Activated naive CD8-positive, alpha-beta T cell treated with anti-CD3 and anti-CD28 coated beads, Interleukin-2, amount 50 U/mL, for 24 hours (primary cell): Measurements from ENCODE around the gene MED7.
A peak's percentile ranks its signal among the peaks of the same experiment; 100 is the strongest.
"Not testable (repeated sequence)": the region's sequence is repeated elsewhere in the genome, so short reads cannot be mapped to it uniquely, and the experiment has no call there.

Experiments used
- ATAC-seq: fragments of 150-1000 bp; cut with Tn5 transposase; one replicate; pipeline ENCODE4 v1.10.0; 2021
- DNase-seq: peaks from one replicate; pipeline ENCODE4 v3.0.0; 2021
- H3K27ac Mint-ChIP-seq: one replicate; pipeline ENCODE4 v1.8.0; 2021; ENCODE audit warnings: mild to moderate bottlenecking, mixed read lengths
- H3K27me3 Mint-ChIP-seq: one replicate; pipeline ENCODE4 v1.8.0; 2021; ENCODE audit warnings: mixed read lengths
- H3K36me3 Mint-ChIP-seq: one replicate; pipeline ENCODE4 v1.8.0; 2021; ENCODE audit warnings: low read depth, mixed read lengths
- H3K4me1 Mint-ChIP-seq: one replicate; pipeline ENCODE4 v1.8.0; 2021; ENCODE audit warnings: mixed read lengths
- H3K4me3 Mint-ChIP-seq: one replicate; pipeline ENCODE4 v1.8.0; 2021; ENCODE audit warnings: mild to moderate bottlenecking, moderate library complexity, mixed read lengths
- H3K9me3 Mint-ChIP-seq: one replicate; pipeline ENCODE4 v1.8.0; 2021; ENCODE audit warnings: mixed read lengths

Gene MED7, protein sequence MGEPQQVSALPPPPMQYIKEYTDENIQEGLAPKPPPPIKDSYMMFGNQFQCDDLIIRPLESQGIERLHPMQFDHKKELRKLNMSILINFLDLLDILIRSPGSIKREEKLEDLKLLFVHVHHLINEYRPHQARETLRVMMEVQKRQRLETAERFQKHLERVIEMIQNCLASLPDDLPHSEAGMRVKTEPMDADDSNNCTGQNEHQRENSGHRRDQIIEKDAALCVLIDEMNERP

GRCh38 chr5:157142317-157143126 is at the start of gene MED7:
TSS of gene MED7 (minus strand) at chr5:157142865. CDS start at chr5:157139431, 3,434 bp downstream.
- H3K4me3 Mint-ChIP-seq: peak within 1 kb of the TSS; percentile 90
- H3K4me1 Mint-ChIP-seq: peaks cover 58% of the 10 kb centered on the region
- ATAC-seq (peak; percentile 100), DNase-seq (peak; percentile 88)
- peaks cover 43% of the 10 kb centered on the region for H3K36me3 Mint-ChIP-seq
- H3K27ac Mint-ChIP-seq: peak within 1 kb of the TSS; percentile 93
- H3K27me3 Mint-ChIP-seq: no peaks in the 10 kb centered on the region
- H3K9me3 Mint-ChIP-seq: peaks cover 3% of the 10 kb centered on the region

DNA sequence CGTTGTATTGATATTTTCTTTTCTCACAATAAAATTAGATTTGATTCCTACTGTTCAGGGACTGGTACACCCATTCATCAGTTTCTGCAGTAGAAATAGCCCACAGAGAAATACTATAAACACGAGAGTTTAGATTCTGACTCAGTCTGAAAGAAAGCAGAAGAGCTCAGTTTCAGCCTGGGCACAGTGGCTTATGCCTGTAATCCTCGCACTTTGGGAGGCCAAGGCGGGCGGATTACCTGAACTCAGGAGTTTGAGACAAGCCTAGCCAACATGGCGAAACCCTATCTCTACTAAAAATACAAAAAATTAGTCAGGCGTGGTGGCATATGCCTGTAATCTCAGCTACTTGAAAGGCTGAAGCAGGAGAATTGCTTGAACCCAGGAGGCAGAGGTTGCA is 46.6 kb upstream of the MED7 start:
- peak; percentile 70 for ATAC-seq
- Mint-ChIP-seq H3K9me3 (no peaks in the 10 kb centered on the region), H3K36me3 (peaks cover 91% of the 10 kb centered on the region), H3K4me1 (peaks cover 80% of the 10 kb centered on the region), H3K27ac (peak overlapping the region; percentile 94), H3K4me3 (peak overlapping the region; percentile 89), H3K27me3 (no peaks in the 10 kb centered on the region)
- DNase-seq: peak; percentile 49

- H3K4me1 Mint-ChIP-seq: peaks cover 70% of the 10 kb centered on the region
- peak overlapping the region; percentile 89 for H3K4me3 Mint-ChIP-seq
- H3K27me3 Mint-ChIP-seq: no peaks in the 10 kb centered on the region
- ATAC-seq (no peak), DNase-seq (peak; percentile 17)
- peak overlapping the region; percentile 94 for H3K27ac Mint-ChIP-seq
- peaks cover 92% of the 10 kb centered on the region for H3K36me3 Mint-ChIP-seq
- H3K9me3 Mint-ChIP-seq: no peaks in the 10 kb centered on the region
Measured at GRCh38 chr5:157188270-157188669, 45.6 kb upstream of the MED7 start.

- peak overlapping the region; percentile 94 for H3K27ac Mint-ChIP-seq
Measured at GRCh38 chr5:157187046-157187754, 44.5 kb upstream of the MED7 start.

DNA sequence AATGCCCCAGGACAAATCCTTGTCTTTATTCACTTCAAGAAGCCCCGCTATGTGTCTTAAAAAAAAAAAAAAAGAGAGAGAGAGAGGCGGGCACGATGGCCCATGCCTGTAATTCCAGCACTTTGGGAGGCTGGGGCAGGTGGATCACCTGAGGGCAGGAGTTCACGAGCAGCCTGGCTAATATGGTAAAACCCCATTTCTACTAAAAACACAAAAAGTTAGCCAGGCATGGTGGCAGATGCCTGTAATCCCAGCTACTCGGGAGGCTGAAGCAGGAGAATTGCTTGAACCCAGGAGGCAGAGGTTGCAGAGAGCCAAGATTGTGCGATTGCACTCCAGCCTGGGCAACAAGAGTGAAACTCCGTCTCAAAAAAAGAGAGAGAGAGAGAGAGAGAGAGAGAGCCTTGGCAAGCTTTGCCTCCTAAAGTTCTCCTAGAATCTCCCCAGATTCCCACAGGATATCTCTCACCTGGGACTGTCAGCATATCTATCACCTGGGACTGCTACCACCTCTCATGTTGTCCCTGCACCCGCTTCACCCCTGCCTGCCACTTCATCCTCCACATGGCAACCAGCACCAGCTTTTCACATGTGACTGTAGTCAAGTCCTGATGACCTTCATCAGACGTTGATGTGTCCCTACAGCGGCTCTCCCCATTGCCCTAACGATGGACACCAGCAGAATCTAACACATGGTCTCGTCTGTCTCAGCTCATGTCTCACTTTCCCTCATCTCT is 43.8 kb upstream of the MED7 start:
- no peaks in the 10 kb centered on the region for H3K9me3 Mint-ChIP-seq
- peak overlapping the region; percentile 89 for H3K4me3 Mint-ChIP-seq
- no peaks in the 10 kb centered on the region for H3K27me3 Mint-ChIP-seq
- H3K27ac Mint-ChIP-seq: peak overlapping the region; percentile 94
- peak; percentile 30 for DNase-seq
- H3K4me1 Mint-ChIP-seq: peaks cover 55% of the 10 kb centered on the region
- H3K36me3 Mint-ChIP-seq: peaks cover 91% of the 10 kb centered on the region
- peak; percentile 12 for ATAC-seq

More at GRCh38 chr5:157187046-157187754, 44.5 kb upstream of the MED7 start:
- Mint-ChIP-seq H3K27me3 (no peaks in the 10 kb centered on the region), H3K4me1 (peaks cover 61% of the 10 kb centered on the region), H3K9me3 (no peaks in the 10 kb centered on the region), H3K36me3 (peaks cover 91% of the 10 kb centered on the region), H3K4me3 (peak overlapping the region; percentile 89)
- peak; percentile 6 for ATAC-seq
- no peak for DNase-seq

- ATAC-seq, H3K27me3 Mint-ChIP-seq, H3K9me3 Mint-ChIP-seq: not testable (repeated sequence)
- peak overlapping the region; percentile 89 for H3K4me3 Mint-ChIP-seq
- peaks cover 46% of the 10 kb centered on the region for H3K4me1 Mint-ChIP-seq
- peak; percentile 8 for DNase-seq
- peak overlapping the region; percentile 94 for H3K27ac Mint-ChIP-seq
- peaks cover 88% of the 10 kb centered on the region for H3K36me3 Mint-ChIP-seq
Measured at GRCh38 chr5:157185122-157185521, 42.5 kb upstream of the MED7 start.

DNA sequence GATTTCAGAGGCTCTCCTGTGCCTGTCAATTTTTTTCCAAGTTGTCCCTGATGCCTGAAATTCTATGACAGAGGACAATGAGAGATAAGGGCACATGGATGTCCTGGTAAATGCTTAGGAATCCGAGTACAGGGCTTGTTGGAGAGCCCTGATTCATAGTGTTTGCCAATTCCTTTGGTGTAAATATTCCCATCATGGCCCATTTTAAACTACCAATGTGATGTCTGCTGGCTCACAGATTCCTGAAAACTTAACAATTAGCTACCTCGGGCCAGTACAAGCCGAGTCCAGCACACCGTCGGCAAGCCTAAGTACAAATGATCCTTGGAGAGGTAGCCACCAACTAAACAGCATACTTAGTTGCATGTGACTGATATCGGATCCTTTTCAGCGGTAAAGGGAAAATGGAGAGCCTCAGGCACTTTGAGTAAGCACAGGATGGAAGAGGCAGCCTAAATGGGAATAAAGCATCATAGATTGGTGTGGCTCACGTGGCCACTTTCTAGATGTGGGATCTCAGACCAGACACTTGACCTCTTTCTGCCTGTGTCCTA is 41.5 kb upstream of the MED7 start:
- Mint-ChIP-seq H3K4me3 (peak overlapping the region; percentile 89), H3K9me3 (no peaks in the 10 kb centered on the region), H3K4me1 (peaks cover 47% of the 10 kb centered on the region), H3K36me3 (peaks cover 81% of the 10 kb centered on the region), H3K27me3 (no peaks in the 10 kb centered on the region), H3K27ac (peak overlapping the region; percentile 94)
- peak; percentile 16 for DNase-seq
- no peak for ATAC-seq

DNA sequence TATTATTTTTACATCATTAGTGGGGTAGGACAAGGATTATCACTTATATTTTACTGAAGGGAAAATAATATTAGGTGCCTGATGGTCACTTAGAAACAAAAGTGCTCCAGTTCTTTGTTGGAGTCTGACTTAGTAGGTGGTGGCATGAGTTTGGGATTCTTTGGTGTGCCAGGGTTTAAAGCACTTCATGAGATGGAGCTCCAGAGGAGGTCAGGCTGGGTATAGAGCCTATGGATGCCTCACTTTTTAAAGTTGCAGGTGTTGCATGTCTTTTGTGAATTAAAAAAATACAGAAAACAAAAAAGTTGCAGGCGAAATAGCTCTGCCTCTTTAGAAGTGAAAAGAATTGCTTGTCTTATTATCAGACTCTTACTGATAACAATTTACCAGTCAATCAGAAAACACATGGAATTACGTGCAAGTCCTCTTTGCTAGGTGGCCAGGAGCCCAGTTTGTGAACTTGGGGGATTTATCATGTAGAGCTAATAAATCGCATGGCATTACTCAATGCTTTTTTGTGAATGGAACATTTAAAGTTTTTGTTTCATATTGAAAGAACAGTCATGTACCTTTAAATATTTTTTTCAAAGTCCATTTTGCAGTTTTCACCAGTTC is 39.6 kb upstream of the MED7 start:
- Mint-ChIP-seq H3K4me3 (peak overlapping the region; percentile 89), H3K36me3 (peaks cover 68% of the 10 kb centered on the region), H3K27me3 (no peaks in the 10 kb centered on the region), H3K4me1 (peaks cover 47% of the 10 kb centered on the region), H3K9me3 (no peaks in the 10 kb centered on the region), H3K27ac (peak overlapping the region; percentile 94)
- ATAC-seq (no peak), DNase-seq (peak; percentile 6)

DNA sequence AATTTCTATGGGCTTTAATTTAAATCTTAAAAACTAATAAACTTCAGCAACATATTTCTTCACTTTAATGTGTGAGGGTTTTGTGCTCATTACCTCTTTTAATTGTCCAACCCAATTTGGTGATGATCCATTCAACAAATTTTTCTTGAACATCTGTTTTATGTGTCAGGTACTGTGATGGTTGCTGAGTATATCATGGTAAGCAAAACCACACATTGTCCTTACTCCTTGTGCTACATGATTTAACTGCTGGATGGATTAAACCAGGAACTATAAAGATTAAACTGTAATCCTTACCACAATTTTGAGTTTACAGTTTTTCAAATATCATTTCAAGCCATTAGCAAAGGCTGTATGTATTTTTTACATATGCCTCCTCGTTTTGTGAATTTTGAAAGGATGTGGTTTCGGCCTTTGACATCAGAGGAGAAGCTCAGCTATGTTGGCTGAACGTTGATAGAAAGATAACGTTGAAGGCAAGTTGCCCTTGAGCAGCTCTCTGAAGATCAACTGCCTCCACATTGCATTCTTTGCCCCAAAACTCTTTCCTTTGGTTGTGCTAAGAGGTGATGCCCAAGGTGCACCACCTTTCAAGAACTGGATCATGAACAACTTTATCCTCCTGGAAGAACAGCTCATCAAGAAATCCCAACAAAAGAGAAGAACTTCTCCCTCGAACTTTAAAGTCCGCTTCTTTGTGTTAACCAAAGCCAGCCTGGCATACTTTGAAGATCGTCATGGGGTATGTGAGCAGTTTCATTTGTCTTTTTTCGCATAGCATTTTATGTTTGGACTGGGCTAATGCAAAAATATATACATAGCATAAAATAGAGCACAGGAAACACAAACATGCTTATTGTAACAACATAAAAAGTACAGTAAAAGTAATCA is 38.0 kb upstream of the MED7 start, which contains the start of gene ITK:
Gene ITK (plus strand): TSS at position 467 of the 891 bp plus-strand sequence. CDS start 138 bp downstream, at position 605.
- Mint-ChIP-seq H3K27me3 (no peaks in the 10 kb centered on the region), H3K9me3 (no peaks in the 10 kb centered on the region), H3K27ac (peak within 1 kb of the TSS; percentile 94), H3K36me3 (peaks cover 52% of the 10 kb centered on the region), H3K4me3 (peak within 1 kb of the TSS; percentile 89), H3K4me1 (peaks cover 48% of the 10 kb centered on the region)
- DNase-seq: peak; percentile 45
- peak; percentile 58 for ATAC-seq

DNA sequence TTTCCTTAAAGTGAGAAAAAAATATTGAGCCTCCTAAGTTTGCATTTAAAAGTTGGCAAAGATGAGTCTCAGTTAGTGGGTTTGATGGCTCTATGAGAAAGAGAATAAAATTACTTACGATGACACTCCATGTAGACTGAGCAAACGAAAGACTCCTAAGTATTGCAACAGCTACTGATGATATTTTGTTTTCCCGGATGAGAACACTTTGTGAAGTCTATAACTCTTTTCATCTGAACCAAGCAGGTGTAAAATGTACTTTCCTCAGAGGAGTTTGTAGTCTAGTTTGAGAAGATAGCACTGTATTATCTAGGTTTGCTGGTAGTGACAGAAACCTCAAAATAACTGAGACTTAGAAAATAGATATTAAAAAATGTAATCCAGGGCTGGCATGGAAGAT is 36.3 kb upstream of the MED7 start:
- no peaks in the 10 kb centered on the region for H3K9me3 Mint-ChIP-seq
- ATAC-seq (no peak), DNase-seq (no peak)
- H3K4me3 Mint-ChIP-seq: peak overlapping the region; percentile 89
- H3K36me3 Mint-ChIP-seq: peaks cover 37% of the 10 kb centered on the region
- H3K27ac Mint-ChIP-seq: peak overlapping the region; percentile 94
- peaks cover 61% of the 10 kb centered on the region for H3K4me1 Mint-ChIP-seq
- H3K27me3 Mint-ChIP-seq: no peaks in the 10 kb centered on the region

DNA sequence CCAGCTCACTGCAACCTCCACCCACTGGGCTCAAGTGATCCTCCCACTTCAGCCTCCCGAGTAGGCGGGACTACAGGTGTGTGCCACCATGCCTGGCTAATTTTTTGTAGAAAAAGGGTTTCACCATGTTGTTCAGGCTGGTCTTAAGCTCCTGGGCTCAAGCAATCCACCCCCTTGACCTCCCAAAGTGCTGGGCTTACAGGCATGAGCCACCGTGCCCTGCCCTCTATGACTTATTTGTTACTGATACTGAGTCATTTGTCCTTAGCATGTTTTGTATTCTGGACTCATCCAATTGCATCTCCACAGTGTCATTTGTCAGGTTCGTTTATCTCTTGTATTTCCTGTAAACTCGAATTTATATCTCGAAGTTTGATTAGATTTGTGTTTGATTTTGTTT is 35.3 kb upstream of the MED7 start:
- ATAC-seq (peak; percentile 41), DNase-seq (peak; percentile 27)
- Mint-ChIP-seq H3K4me1 (peaks cover 70% of the 10 kb centered on the region), H3K27ac (peak overlapping the region; percentile 94), H3K4me3 (peak overlapping the region; percentile 89), H3K36me3 (peaks cover 27% of the 10 kb centered on the region), H3K9me3 (no peaks in the 10 kb centered on the region), H3K27me3 (no peaks in the 10 kb centered on the region)

DNA sequence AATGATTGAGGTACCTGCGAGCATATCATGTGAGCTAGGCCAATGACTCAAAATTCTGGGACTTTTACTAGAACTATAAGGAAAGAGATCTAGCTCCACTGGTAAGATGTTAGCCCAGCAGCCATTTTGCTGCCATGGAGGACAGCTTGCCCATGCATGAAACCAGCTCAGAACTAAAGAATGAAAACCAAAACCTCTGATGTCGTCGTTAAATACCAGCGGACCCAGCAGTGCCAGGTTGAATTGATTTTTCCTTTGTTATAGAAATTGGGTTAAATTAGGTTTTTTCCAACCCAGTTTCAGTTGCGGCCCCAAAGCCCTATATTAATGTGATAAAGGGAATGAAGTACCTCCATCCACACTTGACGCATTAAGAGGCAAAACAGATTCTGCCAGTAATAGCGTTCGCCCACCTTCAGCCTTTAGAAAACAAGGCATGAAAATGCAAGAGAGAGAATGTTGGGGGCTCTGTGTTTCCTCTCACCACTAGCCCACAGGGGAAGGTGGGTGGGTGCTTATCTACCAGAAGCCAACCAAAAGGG is 32.5 kb upstream of the MED7 start:
- Mint-ChIP-seq H3K27ac (peak overlapping the region; percentile 94), H3K27me3 (no peaks in the 10 kb centered on the region), H3K4me3 (peak overlapping the region; percentile 66), H3K9me3 (peaks cover 6% of the 10 kb centered on the region), H3K4me1 (peaks cover 95% of the 10 kb centered on the region), H3K36me3 (peaks cover 17% of the 10 kb centered on the region)
- peak; percentile 55 for ATAC-seq
- DNase-seq: peak; percentile 66
